IMR-90 (cell line): ENCODE measurements around the gene DGKZ. TPM values are rescaled to one million over a fixed set of nuclear protein-coding genes. Genes with fewer than 3 reads are reported as not detected.

Experiments
- ATAC-seq: fragments of 200-7000 bp; cut with Tn5 transposase; 2 replicates; pipeline ENCODE4 v1.9.1; 2020; ENCODE audit warnings: low read depth, mild to moderate bottlenecking, moderate library complexity
- BruUV-seq: library from RNA; stranded (reverse); fragments of 400-500 nt; replicated peaks from 2 replicates; lab custom pipeline; 2021; lab: Mats Ljungman, UMichigan
- CTCF ChIA-PET: fragments of 300-600 bp; formaldehyde crosslinking; extraction: SDS; loops from one replicate; lab custom pipeline; 2021; ENCODE audit warnings: antibody characterized with exemption; lab: Yijun Ruan, JAX
- POLR2A ChIA-PET: fragments of 300-600 bp; sonication (Branson Sonifier 250); formaldehyde crosslinking; loops from one replicate; lab custom pipeline; 2022; ENCODE audit warnings: antibody characterized with exemption; ENCODE audit not compliant: unreplicated experiment; lab: Charles Lee
- DNase-seq: peaks from one replicate; pipeline ENCODE4 v3.0.0; 2013
- H2AFZ ChIP-seq: replicated peaks from 2 replicates; pipeline ENCODE3; 2013; ENCODE audit warnings: low read length, mild to moderate bottlenecking; ENCODE audit not compliant: poor library complexity
- H2AK5ac ChIP-seq: 2 replicates; pipeline ENCODE4 v1.6.1; 2013; ENCODE audit warnings: low read depth, low read length, inconsistent platforms
- H2AK9ac ChIP-seq: replicated peaks from 2 replicates; pipeline ENCODE3; 2013; ENCODE audit warnings: mild to moderate bottlenecking, low read depth, low read length, moderate library complexity; ENCODE audit not compliant: poor library complexity
- H2BK120ac ChIP-seq: 2 replicates; pipeline ENCODE4 v1.6.1; 2013; ENCODE audit warnings: low read depth, low read length, inconsistent platforms
- H2BK15ac ChIP-seq: 3 replicates; pipeline ENCODE4 v1.6.1; 2013; ENCODE audit warnings: low read depth, low read length, inconsistent platforms
- H2BK20ac ChIP-seq: 2 replicates; pipeline ENCODE4 v1.6.1; 2013; ENCODE audit warnings: low read depth, mild to moderate bottlenecking, inconsistent platforms, low read length, moderate library complexity
- H2BK5ac ChIP-seq: 2 replicates; pipeline ENCODE4 v1.6.1; 2013; ENCODE audit warnings: mild to moderate bottlenecking, low read depth, low read length, inconsistent platforms; ENCODE audit not compliant: poor library complexity, severe bottlenecking
- H3K14ac ChIP-seq: replicated peaks from 2 replicates; pipeline ENCODE4 v1.6.1; 2013; ENCODE audit warnings: low read depth, low read length, inconsistent platforms
- H3K18ac ChIP-seq: 2 replicates; pipeline ENCODE4 v1.6.1; 2013; ENCODE audit warnings: low read depth, low read length, control low read depth
- H3K23ac ChIP-seq: 2 replicates; pipeline ENCODE4 v1.6.1; 2013; ENCODE audit warnings: low read depth, low read length, inconsistent platforms
- H3K27ac ChIP-seq: 2 replicates; pipeline ENCODE4 v1.5.1; 2013; ENCODE audit warnings: mild to moderate bottlenecking, control low read depth, low read length; ENCODE audit not compliant: insufficient read depth
- H3K27me3 ChIP-seq: 2 replicates; pipeline ENCODE4 v1.6.1; 2013; ENCODE audit warnings: low read length; ENCODE audit not compliant: control insufficient read depth, insufficient read depth
- H3K36me3 ChIP-seq: 2 replicates; pipeline ENCODE4 v1.6.1; 2013; ENCODE audit warnings: low read length, mixed read lengths; ENCODE audit not compliant: control insufficient read depth, insufficient read depth
- H3K4ac ChIP-seq: 2 replicates; pipeline ENCODE4 v1.6.1; 2013; ENCODE audit warnings: low read depth, low read length, inconsistent platforms
- H3K4me1 ChIP-seq: 2 replicates; pipeline ENCODE4 v1.6.1; 2013; ENCODE audit warnings: low read length, mixed read lengths; ENCODE audit not compliant: control insufficient read depth, insufficient read depth
- H3K4me2 ChIP-seq: 2 replicates; pipeline ENCODE4 v1.6.1; 2013; ENCODE audit warnings: low read depth, mild to moderate bottlenecking, control low read depth, low read length, moderate library complexity
- H3K4me3 ChIP-seq: 2 replicates; pipeline ENCODE4 v1.5.1; 2013; ENCODE audit warnings: low read depth, mild to moderate bottlenecking, control low read depth, low read length, moderate library complexity; ENCODE audit not compliant: insufficient read depth
- H3K56ac ChIP-seq: 2 replicates; pipeline ENCODE4 v1.6.1; 2013; ENCODE audit warnings: low read length, inconsistent platforms; ENCODE audit not compliant: insufficient read depth; ENCODE audit errors: extremely low read depth
- H3K79me1 ChIP-seq, 2 experiments: 2 replicates each; pipeline ENCODE4 v1.6.1; 2013; ENCODE audit warnings: low read length in 2 of 2, inconsistent platforms in 1 of 2, low read depth in 1 of 2
- H3K9ac ChIP-seq: 2 replicates; pipeline ENCODE4 v1.6.1; 2013; ENCODE audit warnings: low read depth, low read length, control low read depth
- H3K9me1 ChIP-seq: 2 replicates; pipeline ENCODE4 v1.6.1; 2013; ENCODE audit warnings: low read length, inconsistent platforms; ENCODE audit not compliant: insufficient read depth
- H3K9me3 ChIP-seq: 2 replicates; pipeline ENCODE4 v1.6.1; 2013; ENCODE audit warnings: low read length; ENCODE audit not compliant: control insufficient read depth, insufficient read depth
- H4K20me1 ChIP-seq: 2 replicates; pipeline ENCODE4 v1.6.1; 2013; ENCODE audit warnings: low read length, inconsistent platforms; ENCODE audit not compliant: insufficient read depth
- H4K5ac ChIP-seq: 2 replicates; pipeline ENCODE4 v1.6.1; 2013; ENCODE audit warnings: mild to moderate bottlenecking, low read depth, low read length, control low read depth
- H4K8ac ChIP-seq, 2 experiments: 2 replicates each; pipeline ENCODE4 v1.6.1; 2013; ENCODE audit warnings: low read depth in 2 of 2, low read length in 2 of 2, control low read depth in 1 of 2, inconsistent platforms in 1 of 2
- H4K91ac ChIP-seq: 2 replicates; pipeline ENCODE4 v1.6.1; 2013; ENCODE audit warnings: low read depth, low read length, inconsistent platforms; ENCODE audit not compliant: insufficient read depth
- NFE2L2 ChIP-seq: fragments of 150-350 bp; IDR thresholded peaks from 2 replicates; pipeline ENCODE4 v1.6.1; 2016; ENCODE audit warnings: low read depth, mild to moderate bottlenecking, low read length
- RFX5 ChIP-seq: IDR thresholded peaks from 2 replicates; pipeline ENCODE4 v1.8.0; 2012; ENCODE audit warnings: low read depth, mild to moderate bottlenecking, low read length, moderate library complexity
- WGBS, 2 experiments: methylation state at CpG; one replicate each; pipeline versions ENCODE4 v1.1.5 to v1.1.7; 2013; ENCODE audit warnings: missing lambda C conversion rate in 2 of 2; ENCODE audit not compliant: insufficient read length in 1 of 2; ENCODE audit errors: extremely low coverage in 2 of 2; 5-methylcytosine and 5-hydroxymethylcytosine counted together
- dilution Hi-C: fragments of 300-500 bp; cut with HindIII; formaldehyde crosslinking; loops from one replicate; pipeline ENCODE4 v1.14.3; 2018; ENCODE audit warnings: low sequenced_read_pairs; ENCODE audit not compliant: unreplicated experiment
- in situ Hi-C: fragments of 300-500 bp; cut with MboI; formaldehyde crosslinking; loops from 3 replicates; pipeline ENCODE4 v1.14.3; 2019; ENCODE audit warnings: low sequenced_read_pairs, inconsistent platforms, mixed read lengths
- intact Hi-C: fragments of 100-400 bp; cut with micrococcal nuclease; formaldehyde crosslinking; loops from 2 replicates; pipeline ENCODE4 v1.10.0; 2022
- polyA plus RNA-seq, 3 experiments: library from polyadenylated mRNA; depleted of rRNA; stranded (reverse); fragments of >200 nt; gene quantifications; 2 replicates each; pipeline ENCODE4 v1.2.3, GENCODE V29; 2012; ENCODE audit warnings: low replicate concordance in 1 of 3
- total RNA-seq: library from RNA; depleted of rRNA; stranded (reverse); fragments of >200 nt; gene quantifications from 2 replicates; pipeline ENCODE4 v1.2.3, GENCODE V29; 2012

The DGKZ gene
- total and polyA plus RNA-seq, 2 of the 4 experiments (the other 2 are of a cell fraction): 46.8 to 62.0 TPM

DNA sequence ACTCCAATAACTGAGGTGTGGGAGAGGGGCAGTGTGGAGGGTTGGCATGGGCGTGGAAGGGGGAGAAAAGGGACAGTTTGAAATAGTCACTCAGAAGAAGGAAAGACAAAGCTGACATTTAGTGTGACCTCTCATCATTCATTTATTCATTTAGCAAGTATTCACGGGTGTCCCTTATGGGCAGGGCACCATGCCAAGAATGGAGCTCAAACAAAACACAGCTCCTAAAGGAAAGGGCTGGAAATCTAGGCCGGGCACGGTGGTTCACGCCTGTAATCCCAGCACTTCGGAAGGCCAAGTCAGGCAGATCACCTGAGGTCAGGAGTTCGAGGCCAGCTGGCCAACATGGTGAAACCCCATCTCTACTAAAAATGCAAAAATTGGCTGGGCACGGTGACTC lies 19.4 kb upstream of the DGKZ start:
- H3K4me2 ChIP-seq: no peak overlapping the region
- peaks cover 8% of the 10 kb centered on the region; the same call in 1 of the 2 replicates for H3K9me1 ChIP-seq
- no peak overlapping the region for H2BK120ac ChIP-seq
- intact Hi-C loops: no loop called here
- no peak overlapping the region for H3K56ac ChIP-seq
- no peak overlapping the region for H3K27ac ChIP-seq
- no peaks in the 10 kb centered on the region for H3K9me3 ChIP-seq
- CTCF ChIA-PET: interaction anchor here (1.0 kb wide), 1 partner anchor 13 kb away, joined by 3 read pairs; no protein-coding TSS in a partner anchor
- no peak overlapping the region for H3K14ac ChIP-seq
- H3K4me3 ChIP-seq: no peak overlapping the region
- dilution Hi-C loops: no loop called here
- H3K4ac ChIP-seq: no peak overlapping the region
- POLR2A ChIA-PET: no interaction called here
- WGBS, 2 experiments: 29% methylated on average over 2 of the region's 8 CpGs; no CpG with 5 or more reads in 1 of the 2 experiments
- in situ Hi-C loops: loop anchor here (10.0 kb wide), 1 partner anchor 353 kb away; no protein-coding TSS in a partner anchor
- DNase-seq: no peak
- H3K18ac ChIP-seq: no peak overlapping the region
- H4K8ac ChIP-seq: no peak overlapping the region
- 0 out of 4 replicates have a peak, but pooled peaks cover 0 to 3% of the 10 kb centered on the region in 2 experiments for H3K79me1 ChIP-seq
- no peaks in the 10 kb centered on the region for H3K4me1 ChIP-seq
- H2AFZ ChIP-seq: no peak overlapping the region
- no peak overlapping the region for H2BK20ac ChIP-seq
- H3K23ac ChIP-seq: no peak overlapping the region
- H3K9ac ChIP-seq: no peak overlapping the region
- no peak overlapping the region for H2BK5ac ChIP-seq
- no TSS peak for BruUV-seq
- H4K20me1 ChIP-seq: peaks cover 8% of the 10 kb centered on the region
- TF ChIP-seq NFE2L2 (no peak), RFX5 (no peak)
- no peak overlapping the region for H2AK5ac ChIP-seq
- no peak overlapping the region for H4K5ac ChIP-seq
- no peak overlapping the region for H2AK9ac ChIP-seq
- H3K27me3 ChIP-seq: peaks cover 30% of the 10 kb centered on the region
- no peak overlapping the region for H2BK15ac ChIP-seq
- H3K36me3 ChIP-seq: peaks cover 8% of the 10 kb centered on the region
- H4K91ac ChIP-seq: no peak overlapping the region
- ATAC-seq: no peak
